SK-N-SH treated with all-trans-retinoic acid at 6 μM for 48 hours (cell line): ENCODE data around the gene ASIC4.

ENCODE experiments used
- CREB5 ChIP-seq: fragments of 250-450 bp; sonication (Bioruptor Pico); IDR thresholded peaks from 2 replicates; pipeline ENCODE4 v1.5.1; 2020; ENCODE audit warnings: low read depth, mild to moderate bottlenecking, moderate library complexity
- ESRRG ChIP-seq: fragments of 250-450 bp; sonication (Bioruptor Pico); IDR thresholded peaks from 2 replicates; pipeline ENCODE4 v1.6.1; 2021; ENCODE audit warnings: mild to moderate bottlenecking
- ISL1 ChIP-seq: fragments of 250-450 bp; sonication (Bioruptor Pico); IDR thresholded peaks from 2 replicates; pipeline ENCODE4 v2.1.2; 2022; ENCODE audit warnings: mild to moderate bottlenecking, moderate library complexity
- PATZ1 ChIP-seq: fragments of 250-450 bp; sonication (Bioruptor Pico); IDR thresholded peaks from 2 replicates; pipeline ENCODE4 v1.8.0; 2020; ENCODE audit warnings: mild to moderate bottlenecking, moderate library complexity, borderline replicate concordance
- RARB ChIP-seq: fragments of 250-450 bp; sonication (Bioruptor Pico); IDR thresholded peaks from 2 replicates; pipeline ENCODE4 v1.8.0; 2021; ENCODE audit warnings: mild to moderate bottlenecking, moderate library complexity

GRCh38 chr2:219543596-219544358 lies 29.5 kb downstream of the ASIC4 start, which contains the start of the genes CHPF and TMEM198:
- TF ChIP-seq CREB5 (CRISPR knock-in tag), result no peak
- TF ChIP-seq PATZ1, result peak; percentile 89
- no peak for TF ChIP-seq ISL1 (CRISPR knock-in tag)
- TF ChIP-seq RARB (CRISPR knock-in tag), result no peak
- no peak for TF ChIP-seq ESRRG (CRISPR knock-in tag)
